ENCODE measurements around the gene DIRAS1. TPM values are rescaled to one million over a fixed set of nuclear protein-coding genes. Genes with fewer than 3 reads are reported as not detected.
"Not testable (repeated sequence)": the region's sequence is repeated elsewhere in the genome, so short reads cannot be mapped to it uniquely, and the experiment has no call there.

Gene DIRAS1
- polyA plus RNA-seq, 3 donors: 2.6 to 3.7 (median 3.4) TPM

GRCh38 chr19:2715470-2716274 is 5.5 kb downstream of the DIRAS1 start:
- no peak for DNase-seq (ENCODE audit: low read depth in 3 of 3, low spot score in 2 of 3)

- no peak for DNase-seq (ENCODE audit: low read depth in 3 of 3, low spot score in 2 of 3)
These were observed 6.5 kb downstream of the DIRAS1 start for GRCh38 chr19:2714531-2715269.

GRCh38 chr19:2714102-2714501 is 7.1 kb downstream of the DIRAS1 start:
- not testable (repeated sequence) for DNase-seq (ENCODE audit: low read depth in 3 of 3, low spot score in 2 of 3)

GRCh38 chr19:2713170-2713569 is 8.0 kb downstream of the DIRAS1 start:
- not testable (repeated sequence) for DNase-seq (ENCODE audit: low read depth in 3 of 3, low spot score in 2 of 3)

- no peak for DNase-seq (ENCODE audit: low read depth in 3 of 3, low spot score in 2 of 3)
These were observed 9.3 kb downstream of the DIRAS1 start for GRCh38 chr19:2711875-2712205.

GRCh38 chr19:2711172-2711874 is 9.8 kb downstream of the DIRAS1 start:
- DNase-seq (ENCODE audit: low read depth in 3 of 3, low spot score in 2 of 3): no peak

GRCh38 chr19:2706251-2706650 is 14.9 kb downstream of the DIRAS1 start:
- no peak for DNase-seq (ENCODE audit: low read depth in 3 of 3, low spot score in 2 of 3)

- no peak for DNase-seq (ENCODE audit: low read depth in 3 of 3, low spot score in 2 of 3)
These were observed 17.4 kb downstream of the DIRAS1 start for GRCh38 chr19:2703691-2704216.

- no peak for DNase-seq (ENCODE audit: low read depth in 3 of 3, low spot score in 2 of 3)
These were observed 18.1 kb downstream of the DIRAS1 start for GRCh38 chr19:2703077-2703437.

- peak; percentile 10 to 82 (median 81) for DNase-seq (ENCODE audit: low read depth in 3 of 3, low spot score in 2 of 3)
These were observed 18.7 kb downstream of the DIRAS1 start, which contains the start of gene GNG7 for GRCh38 chr19:2702170-2703076. Gene GNG7 (minus strand): TSS chr19:2702694. CDS start chr19:2520688, 182,006 bp downstream.

- no peak for DNase-seq (ENCODE audit: low read depth in 3 of 3, low spot score in 2 of 3)
These were observed 19.6 kb downstream of the DIRAS1 start for GRCh38 chr19:2701361-2702169.

- DNase-seq (ENCODE audit: low read depth in 3 of 3, low spot score in 2 of 3): no peak
These were observed 20.4 kb downstream of the DIRAS1 start for GRCh38 chr19:2700660-2701360.

GRCh38 chr19:2699413-2700140 is 21.6 kb downstream of the DIRAS1 start:
- DNase-seq (ENCODE audit: low read depth in 3 of 3, low spot score in 2 of 3): no peak

- DNase-seq (ENCODE audit: low read depth in 3 of 3, low spot score in 2 of 3): no peak
These were observed 27.0 kb downstream of the DIRAS1 start for GRCh38 chr19:2694196-2694595.

GRCh38 chr19:2693492-2694160 is 27.5 kb downstream of the DIRAS1 start:
- no peak for DNase-seq (ENCODE audit: low read depth in 3 of 3, low spot score in 2 of 3)

- no peak for DNase-seq (ENCODE audit: low read depth in 3 of 3, low spot score in 2 of 3)
These were observed 29.2 kb downstream of the DIRAS1 start for GRCh38 chr19:2691951-2692350.

GRCh38 chr19:2690856-2691255 is 30.3 kb downstream of the DIRAS1 start:
- no peak for DNase-seq (ENCODE audit: low read depth in 3 of 3, low spot score in 2 of 3)

Measured in right renal cortex interstitium (tissue), 3 donors.